HEK293 (cell line): ENCODE data around the gene SOWAHD.

ENCODE experiments used
- FEZF1 ChIP-seq: fragments of 450-650 bp; formaldehyde crosslinking; IDR thresholded peaks from 2 replicates; pipeline ENCODE4 v1.5.1; 2016; ENCODE audit warnings: missing biosample characterization, missing genetic modification characterization
- HOXA7 ChIP-seq: sonication (generic); formaldehyde crosslinking; IDR thresholded peaks from 2 replicates; pipeline ENCODE4 v1.8.1; 2022; ENCODE audit warnings: missing genetic modification reagents, borderline replicate concordance
- HOXC10 ChIP-seq: sonication (generic); formaldehyde crosslinking; IDR thresholded peaks from 2 replicates; pipeline ENCODE4 v1.8.1; 2023; ENCODE audit warnings: mild to moderate bottlenecking, missing genetic modification reagents
- KLF8 ChIP-seq: fragments of 450-650 bp; formaldehyde crosslinking; IDR thresholded peaks from 2 replicates; pipeline ENCODE4 v1.5.1; 2016; ENCODE audit warnings: missing biosample characterization, missing genetic modification characterization
- KLF9 ChIP-seq: fragments of 450-650 bp; formaldehyde crosslinking; IDR thresholded peaks from 2 replicates; pipeline ENCODE4 v1.5.1; 2016; ENCODE audit warnings: missing biosample characterization, missing genetic modification characterization, low read depth
- SP7 ChIP-seq: fragments of 450-650 bp; formaldehyde crosslinking; IDR thresholded peaks from 2 replicates; pipeline ENCODE4 v1.5.1; 2016; ENCODE audit warnings: missing biosample characterization, missing genetic modification characterization
- WT1 ChIP-seq: fragments of 450-650 bp; formaldehyde crosslinking; IDR thresholded peaks from 2 replicates; pipeline ENCODE4 v1.5.1; 2016; ENCODE audit warnings: missing biosample characterization, missing genetic modification characterization
- ZFP37 ChIP-seq: fragments of 450-650 bp; formaldehyde crosslinking; IDR thresholded peaks from 2 replicates; pipeline ENCODE4 v1.5.1; 2016; ENCODE audit warnings: missing biosample characterization, missing genetic modification characterization
- ZIC2 ChIP-seq: fragments of 450-650 bp; formaldehyde crosslinking; IDR thresholded peaks from 2 replicates; pipeline ENCODE4 v1.5.1; 2016; ENCODE audit warnings: missing biosample characterization, missing genetic modification characterization
- ZNF19 ChIP-seq: fragments of 450-650 bp; formaldehyde crosslinking; IDR thresholded peaks from 2 replicates; pipeline ENCODE4; 2016; ENCODE audit warnings: missing biosample characterization, missing genetic modification characterization, low read depth
- ZNF2 ChIP-seq: fragments of 450-650 bp; formaldehyde crosslinking; IDR thresholded peaks from 2 replicates; pipeline ENCODE4 v1.5.1; 2016; ENCODE audit warnings: missing biosample characterization, missing genetic modification characterization
- ZNF221 ChIP-seq: fragments of 450-650 bp; formaldehyde crosslinking; IDR thresholded peaks from 2 replicates; pipeline ENCODE4 v1.5.1; 2017; ENCODE audit warnings: missing biosample characterization, missing genetic modification characterization, borderline replicate concordance
- ZNF521 ChIP-seq: fragments of 450-650 bp; formaldehyde crosslinking; IDR thresholded peaks from 2 replicates; pipeline ENCODE4 v1.5.1; 2017; ENCODE audit warnings: missing biosample characterization, mild to moderate bottlenecking, missing genetic modification characterization
- ZNF530 ChIP-seq: fragments of 450-650 bp; formaldehyde crosslinking; IDR thresholded peaks from 2 replicates; pipeline ENCODE4 v1.5.1; 2016; ENCODE audit warnings: low read depth, missing biosample characterization, missing genetic modification characterization
- ZNF585B ChIP-seq: fragments of 450-650 bp; formaldehyde crosslinking; IDR thresholded peaks from 2 replicates; pipeline ENCODE4 v1.5.1; 2016; ENCODE audit warnings: missing biosample characterization, missing genetic modification characterization
- ZNF626 ChIP-seq: fragments of 450-650 bp; sonication (Bioruptor Pico); formaldehyde crosslinking; IDR thresholded peaks from 2 replicates; pipeline ENCODE4 v1.5.1; 2018; ENCODE audit warnings: missing biosample characterization, missing genetic modification characterization, inconsistent platforms
- ZNF658 ChIP-seq: fragments of 450-650 bp; formaldehyde crosslinking; IDR thresholded peaks from 2 replicates; pipeline ENCODE4; 2016; ENCODE audit warnings: missing biosample characterization, missing genetic modification characterization
- ZNF76 ChIP-seq: fragments of 450-650 bp; formaldehyde crosslinking; IDR thresholded peaks from 2 replicates; pipeline ENCODE4; 2016; ENCODE audit warnings: low read depth, missing biosample characterization, missing genetic modification characterization, borderline replicate concordance
- ZXDB ChIP-seq: fragments of 450-650 bp; formaldehyde crosslinking; IDR thresholded peaks from 2 replicates; pipeline ENCODE4 v1.5.1; 2016; ENCODE audit warnings: missing biosample characterization, missing genetic modification characterization
- TF ChIP-seq, protein P1 (sequence below): fragments of 450-650 bp; formaldehyde crosslinking; IDR thresholded peaks from 2 replicates; pipeline ENCODE4 v1.5.1; 2017; ENCODE audit warnings: missing biosample characterization, missing genetic modification characterization
- TF ChIP-seq, protein P2 (sequence below): fragments of 450-650 bp; formaldehyde crosslinking; IDR thresholded peaks from 2 replicates; pipeline ENCODE4 v1.5.1; 2016; ENCODE audit warnings: missing biosample characterization, missing genetic modification characterization
- TF ChIP-seq, protein P3 (sequence below): fragments of 450-650 bp; formaldehyde crosslinking; IDR thresholded peaks from 2 replicates; pipeline ENCODE4 v1.5.1; 2017; ENCODE audit warnings: missing biosample characterization, missing genetic modification characterization
- TF ChIP-seq, protein P4 (sequence below): fragments of 450-650 bp; formaldehyde crosslinking; IDR thresholded peaks from 2 replicates; pipeline ENCODE4 v1.5.1; 2016; ENCODE audit warnings: missing biosample characterization, missing genetic modification characterization
- TF ChIP-seq, protein P5 (sequence below): fragments of 450-650 bp; formaldehyde crosslinking; conservative IDR thresholded peaks from 2 replicates; pipeline ENCODE4 v1.5.1; 2016; ENCODE audit warnings: low read depth, missing biosample characterization, missing genetic modification characterization
- TF ChIP-seq, protein P6 (sequence below): fragments of 450-650 bp; formaldehyde crosslinking; IDR thresholded peaks from 2 replicates; pipeline ENCODE4 v1.5.1; 2016; ENCODE audit warnings: missing biosample characterization, missing genetic modification characterization

SOWAHD gene

DNA sequence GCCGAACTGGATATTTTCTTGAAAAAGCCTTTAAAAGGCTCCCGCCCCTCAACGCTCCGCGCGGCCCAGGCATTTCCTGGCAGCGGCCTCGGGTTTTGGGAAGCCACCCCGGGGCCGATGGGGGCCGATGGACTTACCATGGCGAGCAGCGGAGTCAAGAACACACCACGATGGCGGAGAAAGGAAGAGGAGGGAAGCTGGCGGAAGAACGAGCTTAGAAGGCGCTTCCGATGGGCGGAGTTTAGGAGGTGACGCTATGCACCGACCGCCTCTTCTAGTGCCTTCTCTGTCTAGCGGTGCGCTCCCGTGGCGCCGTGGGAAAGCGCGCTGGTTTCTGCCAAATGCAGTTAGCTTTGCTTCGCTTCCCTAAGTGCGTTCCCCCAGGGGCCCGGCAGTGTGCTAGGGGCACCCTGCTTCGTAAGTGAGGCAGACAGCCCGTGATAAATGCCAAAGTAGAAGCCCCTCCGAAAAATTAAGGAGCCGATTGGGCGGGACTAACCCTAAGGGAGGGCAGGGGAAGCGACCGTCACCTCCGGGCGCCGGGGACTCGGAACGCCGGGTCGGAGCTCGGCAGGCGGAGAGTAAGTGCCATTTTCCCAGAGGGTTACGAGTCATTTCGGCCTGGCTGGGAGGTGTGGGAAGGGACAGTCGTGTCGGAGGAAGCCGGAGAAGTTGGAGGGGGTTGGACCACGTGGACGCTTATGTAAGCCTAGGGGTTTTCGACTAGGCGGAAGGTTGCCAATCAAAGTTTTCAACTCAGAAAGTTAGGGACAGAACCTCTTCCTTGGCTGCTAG, 33.2 kb downstream of the SOWAHD start, which contains the start of gene RPL39 (continued):
- TF ChIP-seq, protein P1, sequence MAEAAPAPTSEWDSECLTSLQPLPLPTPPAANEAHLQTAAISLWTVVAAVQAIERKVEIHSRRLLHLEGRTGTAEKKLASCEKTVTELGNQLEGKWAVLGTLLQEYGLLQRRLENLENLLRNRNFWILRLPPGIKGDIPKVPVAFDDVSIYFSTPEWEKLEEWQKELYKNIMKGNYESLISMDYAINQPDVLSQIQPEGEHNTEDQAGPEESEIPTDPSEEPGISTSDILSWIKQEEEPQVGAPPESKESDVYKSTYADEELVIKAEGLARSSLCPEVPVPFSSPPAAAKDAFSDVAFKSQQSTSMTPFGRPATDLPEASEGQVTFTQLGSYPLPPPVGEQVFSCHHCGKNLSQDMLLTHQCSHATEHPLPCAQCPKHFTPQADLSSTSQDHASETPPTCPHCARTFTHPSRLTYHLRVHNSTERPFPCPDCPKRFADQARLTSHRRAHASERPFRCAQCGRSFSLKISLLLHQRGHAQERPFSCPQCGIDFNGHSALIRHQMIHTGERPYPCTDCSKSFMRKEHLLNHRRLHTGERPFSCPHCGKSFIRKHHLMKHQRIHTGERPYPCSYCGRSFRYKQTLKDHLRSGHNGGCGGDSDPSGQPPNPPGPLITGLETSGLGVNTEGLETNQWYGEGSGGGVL (tag by site-specific recombination) = peak; percentile 40; the same call in 1 of the 2 replicates
- TF ChIP-seq ZXDB (tag by site-specific recombination) (peak; percentile 69), ZNF221 (tag by site-specific recombination) (no peak), FEZF1 (tag by site-specific recombination) (0 out of 2 replicates have a peak, but pooled peaks have one; percentile 4), HOXC10 (CRISPR knock-in tag) (no peak), SP7 (tag by site-specific recombination) (peak; percentile 44; the same call in 1 of the 2 replicates), ZNF585B (no peak), ZNF530 (no peak), ZNF521 (tag by site-specific recombination) (no peak), ZNF19 (tag by site-specific recombination) (no peak), KLF8 (tag by site-specific recombination) (peak; percentile 19; the same call in 1 of the 2 replicates), ZNF2 (tag by site-specific recombination) (no peak; the same call in 1 of the 2 replicates), ZIC2 (peak; percentile 89), ZFP37 (peak; percentile 84), ZNF626 (tag by site-specific recombination) (no peak), ZNF76 (tag by site-specific recombination) (peak; percentile 65; the same call in 1 of the 2 replicates), KLF9 (tag by site-specific recombination) (0 out of 2 replicates have a peak, but pooled peaks have one; percentile 6), ZNF658 (no peak), WT1 (no peak), HOXA7 (CRISPR knock-in tag) (no peak)
- TF ChIP-seq, protein P2, sequence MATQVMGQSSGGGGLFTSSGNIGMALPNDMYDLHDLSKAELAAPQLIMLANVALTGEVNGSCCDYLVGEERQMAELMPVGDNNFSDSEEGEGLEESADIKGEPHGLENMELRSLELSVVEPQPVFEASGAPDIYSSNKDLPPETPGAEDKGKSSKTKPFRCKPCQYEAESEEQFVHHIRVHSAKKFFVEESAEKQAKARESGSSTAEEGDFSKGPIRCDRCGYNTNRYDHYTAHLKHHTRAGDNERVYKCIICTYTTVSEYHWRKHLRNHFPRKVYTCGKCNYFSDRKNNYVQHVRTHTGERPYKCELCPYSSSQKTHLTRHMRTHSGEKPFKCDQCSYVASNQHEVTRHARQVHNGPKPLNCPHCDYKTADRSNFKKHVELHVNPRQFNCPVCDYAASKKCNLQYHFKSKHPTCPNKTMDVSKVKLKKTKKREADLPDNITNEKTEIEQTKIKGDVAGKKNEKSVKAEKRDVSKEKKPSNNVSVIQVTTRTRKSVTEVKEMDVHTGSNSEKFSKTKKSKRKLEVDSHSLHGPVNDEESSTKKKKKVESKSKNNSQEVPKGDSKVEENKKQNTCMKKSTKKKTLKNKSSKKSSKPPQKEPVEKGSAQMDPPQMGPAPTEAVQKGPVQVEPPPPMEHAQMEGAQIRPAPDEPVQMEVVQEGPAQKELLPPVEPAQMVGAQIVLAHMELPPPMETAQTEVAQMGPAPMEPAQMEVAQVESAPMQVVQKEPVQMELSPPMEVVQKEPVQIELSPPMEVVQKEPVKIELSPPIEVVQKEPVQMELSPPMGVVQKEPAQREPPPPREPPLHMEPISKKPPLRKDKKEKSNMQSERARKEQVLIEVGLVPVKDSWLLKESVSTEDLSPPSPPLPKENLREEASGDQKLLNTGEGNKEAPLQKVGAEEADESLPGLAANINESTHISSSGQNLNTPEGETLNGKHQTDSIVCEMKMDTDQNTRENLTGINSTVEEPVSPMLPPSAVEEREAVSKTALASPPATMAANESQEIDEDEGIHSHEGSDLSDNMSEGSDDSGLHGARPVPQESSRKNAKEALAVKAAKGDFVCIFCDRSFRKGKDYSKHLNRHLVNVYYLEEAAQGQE = peak; percentile 30; the same call in 1 of the 2 replicates
- TF ChIP-seq, protein P3, sequence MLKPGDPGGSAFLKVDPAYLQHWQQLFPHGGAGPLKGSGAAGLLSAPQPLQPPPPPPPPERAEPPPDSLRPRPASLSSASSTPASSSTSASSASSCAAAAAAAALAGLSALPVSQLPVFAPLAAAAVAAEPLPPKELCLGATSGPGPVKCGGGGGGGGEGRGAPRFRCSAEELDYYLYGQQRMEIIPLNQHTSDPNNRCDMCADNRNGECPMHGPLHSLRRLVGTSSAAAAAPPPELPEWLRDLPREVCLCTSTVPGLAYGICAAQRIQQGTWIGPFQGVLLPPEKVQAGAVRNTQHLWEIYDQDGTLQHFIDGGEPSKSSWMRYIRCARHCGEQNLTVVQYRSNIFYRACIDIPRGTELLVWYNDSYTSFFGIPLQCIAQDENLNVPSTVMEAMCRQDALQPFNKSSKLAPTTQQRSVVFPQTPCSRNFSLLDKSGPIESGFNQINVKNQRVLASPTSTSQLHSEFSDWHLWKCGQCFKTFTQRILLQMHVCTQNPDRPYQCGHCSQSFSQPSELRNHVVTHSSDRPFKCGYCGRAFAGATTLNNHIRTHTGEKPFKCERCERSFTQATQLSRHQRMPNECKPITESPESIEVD (tag by site-specific recombination) = no peak
- TF ChIP-seq, protein P4, sequence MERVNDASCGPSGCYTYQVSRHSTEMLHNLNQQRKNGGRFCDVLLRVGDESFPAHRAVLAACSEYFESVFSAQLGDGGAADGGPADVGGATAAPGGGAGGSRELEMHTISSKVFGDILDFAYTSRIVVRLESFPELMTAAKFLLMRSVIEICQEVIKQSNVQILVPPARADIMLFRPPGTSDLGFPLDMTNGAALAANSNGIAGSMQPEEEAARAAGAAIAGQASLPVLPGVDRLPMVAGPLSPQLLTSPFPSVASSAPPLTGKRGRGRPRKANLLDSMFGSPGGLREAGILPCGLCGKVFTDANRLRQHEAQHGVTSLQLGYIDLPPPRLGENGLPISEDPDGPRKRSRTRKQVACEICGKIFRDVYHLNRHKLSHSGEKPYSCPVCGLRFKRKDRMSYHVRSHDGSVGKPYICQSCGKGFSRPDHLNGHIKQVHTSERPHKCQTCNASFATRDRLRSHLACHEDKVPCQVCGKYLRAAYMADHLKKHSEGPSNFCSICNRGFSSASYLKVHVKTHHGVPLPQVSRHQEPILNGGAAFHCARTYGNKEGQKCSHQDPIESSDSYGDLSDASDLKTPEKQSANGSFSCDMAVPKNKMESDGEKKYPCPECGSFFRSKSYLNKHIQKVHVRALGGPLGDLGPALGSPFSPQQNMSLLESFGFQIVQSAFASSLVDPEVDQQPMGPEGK (tag by site-specific recombination) = peak; percentile 82
- TF ChIP-seq, protein P5, sequence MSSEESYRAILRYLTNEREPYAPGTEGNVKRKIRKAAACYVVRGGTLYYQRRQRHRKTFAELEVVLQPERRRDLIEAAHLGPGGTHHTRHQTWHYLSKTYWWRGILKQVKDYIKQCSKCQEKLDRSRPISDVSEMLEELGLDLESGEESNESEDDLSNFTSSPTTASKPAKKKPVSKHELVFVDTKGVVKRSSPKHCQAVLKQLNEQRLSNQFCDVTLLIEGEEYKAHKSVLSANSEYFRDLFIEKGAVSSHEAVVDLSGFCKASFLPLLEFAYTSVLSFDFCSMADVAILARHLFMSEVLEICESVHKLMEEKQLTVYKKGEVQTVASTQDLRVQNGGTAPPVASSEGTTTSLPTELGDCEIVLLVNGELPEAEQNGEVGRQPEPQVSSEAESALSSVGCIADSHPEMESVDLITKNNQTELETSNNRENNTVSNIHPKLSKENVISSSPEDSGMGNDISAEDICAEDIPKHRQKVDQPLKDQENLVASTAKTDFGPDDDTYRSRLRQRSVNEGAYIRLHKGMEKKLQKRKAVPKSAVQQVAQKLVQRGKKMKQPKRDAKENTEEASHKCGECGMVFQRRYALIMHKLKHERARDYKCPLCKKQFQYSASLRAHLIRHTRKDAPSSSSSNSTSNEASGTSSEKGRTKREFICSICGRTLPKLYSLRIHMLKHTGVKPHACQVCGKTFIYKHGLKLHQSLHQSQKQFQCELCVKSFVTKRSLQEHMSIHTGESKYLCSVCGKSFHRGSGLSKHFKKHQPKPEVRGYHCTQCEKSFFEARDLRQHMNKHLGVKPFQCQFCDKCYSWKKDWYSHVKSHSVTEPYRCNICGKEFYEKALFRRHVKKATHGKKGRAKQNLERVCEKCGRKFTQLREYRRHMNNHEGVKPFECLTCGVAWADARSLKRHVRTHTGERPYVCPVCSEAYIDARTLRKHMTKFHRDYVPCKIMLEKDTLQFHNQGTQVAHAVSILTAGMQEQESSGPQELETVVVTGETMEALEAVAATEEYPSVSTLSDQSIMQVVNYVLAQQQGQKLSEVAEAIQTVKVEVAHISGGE (tag by site-specific recombination) = peak; percentile 82
- TF ChIP-seq, protein P6, sequence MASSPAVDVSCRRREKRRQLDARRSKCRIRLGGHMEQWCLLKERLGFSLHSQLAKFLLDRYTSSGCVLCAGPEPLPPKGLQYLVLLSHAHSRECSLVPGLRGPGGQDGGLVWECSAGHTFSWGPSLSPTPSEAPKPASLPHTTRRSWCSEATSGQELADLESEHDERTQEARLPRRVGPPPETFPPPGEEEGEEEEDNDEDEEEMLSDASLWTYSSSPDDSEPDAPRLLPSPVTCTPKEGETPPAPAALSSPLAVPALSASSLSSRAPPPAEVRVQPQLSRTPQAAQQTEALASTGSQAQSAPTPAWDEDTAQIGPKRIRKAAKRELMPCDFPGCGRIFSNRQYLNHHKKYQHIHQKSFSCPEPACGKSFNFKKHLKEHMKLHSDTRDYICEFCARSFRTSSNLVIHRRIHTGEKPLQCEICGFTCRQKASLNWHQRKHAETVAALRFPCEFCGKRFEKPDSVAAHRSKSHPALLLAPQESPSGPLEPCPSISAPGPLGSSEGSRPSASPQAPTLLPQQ = no peak; the same call in 1 of the 2 replicates
